GM13976 (cell line): ENCODE data around the gene JAKMIP2.
A peak's percentile ranks its signal among the peaks of the same experiment; 100 is the strongest.
"Not testable (repeated sequence)": the region's sequence is repeated elsewhere in the genome, so short reads cannot be mapped to it uniquely, and the experiment has no call there.

Experiments used
- DNase-seq: peaks from one replicate; pipeline ENCODE4 v3.0.0; 2012; ENCODE audit warnings: low spot score
- CTCF ChIP-seq: IDR thresholded peaks from 2 replicates; pipeline ENCODE4 v1.5.1; 2012; ENCODE audit warnings: borderline replicate concordance, mild to moderate bottlenecking; ENCODE audit not compliant: insufficient read depth; ENCODE audit errors: extremely low read depth, missing control alignments, control extremely low read depth
- in situ Hi-C: fragments of 300-500 bp; cut with MboI; formaldehyde crosslinking; loops from one replicate; pipeline ENCODE4 v1.12.0; 2022; ENCODE audit warnings: low sequenced_read_pairs, mixed read lengths, inconsistent platforms; ENCODE audit not compliant: unreplicated experiment

The JAKMIP2 gene

GRCh38 chr5:147782110-147783028 is at the start of gene JAKMIP2:
TSS of gene JAKMIP2 (minus strand) at chr5:147782728. CDS start at chr5:147671806, 110,922 bp downstream.
- TF ChIP-seq CTCF, result no peak
- in situ Hi-C loops, result no loop called here
- DNase-seq, result peak; percentile 17

- no peak for TF ChIP-seq CTCF
- DNase-seq, result no peak
- in situ Hi-C loops, result no loop called here
These were observed 48.9 kb upstream of the JAKMIP2 start, which contains the start of gene SPINK1 for GRCh38 chr5:147831465-147831864. TSS of gene SPINK1 (minus strand) at chr5:147831671. CDS start at chr5:147831577, 94 bp downstream.

- in situ Hi-C loops, result no loop called here
- DNase-seq, result no peak
- TF ChIP-seq CTCF, result no peak
These were observed 47.5 kb upstream of the JAKMIP2 start for GRCh38 chr5:147830035-147830434.

GRCh38 chr5:147827017-147827416 is 44.5 kb upstream of the JAKMIP2 start:
- not testable (repeated sequence) for DNase-seq
- in situ Hi-C loops, result loop anchor here (10.0 kb wide), 1 partner anchor 202 kb away; no protein-coding TSS in a partner anchor

- in situ Hi-C loops, result loop anchor here (10.0 kb wide), 1 partner anchor 202 kb away; no protein-coding TSS in a partner anchor
- no peak for TF ChIP-seq CTCF
These were observed 43.8 kb upstream of the JAKMIP2 start for GRCh38 chr5:147826361-147826760.

GRCh38 chr5:147822686-147823491 is 40.4 kb upstream of the JAKMIP2 start:
- peak; percentile 29 for DNase-seq
- in situ Hi-C loops, result loop anchor here (10.0 kb wide), 1 partner anchor 198 kb away; no protein-coding TSS in a partner anchor
- peak; percentile 67 for TF ChIP-seq CTCF

More at GRCh38 chr5:147826361-147826760, 43.8 kb upstream of the JAKMIP2 start:
- DNase-seq, result no peak

- in situ Hi-C loops, result loop anchor here (10.0 kb wide), 1 partner anchor 197 kb away; no protein-coding TSS in a partner anchor
- DNase-seq, result not testable (repeated sequence)
These were observed 39.7 kb upstream of the JAKMIP2 start for GRCh38 chr5:147822222-147822621.
